Hematopoietic multipotent progenitor cell treated with erythropoietin and hydrocortisone succinate and interleukin-3 and kit ligand, for 8 days (in vitro differentiated cells): ENCODE data around the gene ZNF839.

Source experiments
- DNase-seq: peaks from one replicate; pipeline ENCODE4 v3.0.0-alpha.2; 2015

The ZNF839 gene

DNA sequence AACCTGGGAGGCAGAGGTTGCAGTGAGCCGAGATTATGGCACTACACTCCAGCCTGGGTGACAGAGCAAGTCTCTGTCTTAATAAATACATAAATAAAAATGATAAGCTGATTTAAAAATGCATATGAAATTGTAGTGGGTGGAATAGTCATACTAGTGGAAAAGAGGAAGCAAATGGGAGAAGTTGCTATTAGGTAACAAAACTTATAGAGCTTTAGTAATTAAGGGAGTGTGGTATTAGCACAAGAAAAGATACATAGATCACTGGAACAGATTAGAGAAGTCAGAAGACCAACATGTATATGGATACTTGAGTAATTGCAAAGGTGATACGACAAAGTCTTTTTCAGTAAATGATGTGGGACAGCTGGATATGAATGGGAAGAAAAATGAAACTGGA lies 69.7 kb downstream of the ZNF839 start:
- DNase-seq: no peak

DNA sequence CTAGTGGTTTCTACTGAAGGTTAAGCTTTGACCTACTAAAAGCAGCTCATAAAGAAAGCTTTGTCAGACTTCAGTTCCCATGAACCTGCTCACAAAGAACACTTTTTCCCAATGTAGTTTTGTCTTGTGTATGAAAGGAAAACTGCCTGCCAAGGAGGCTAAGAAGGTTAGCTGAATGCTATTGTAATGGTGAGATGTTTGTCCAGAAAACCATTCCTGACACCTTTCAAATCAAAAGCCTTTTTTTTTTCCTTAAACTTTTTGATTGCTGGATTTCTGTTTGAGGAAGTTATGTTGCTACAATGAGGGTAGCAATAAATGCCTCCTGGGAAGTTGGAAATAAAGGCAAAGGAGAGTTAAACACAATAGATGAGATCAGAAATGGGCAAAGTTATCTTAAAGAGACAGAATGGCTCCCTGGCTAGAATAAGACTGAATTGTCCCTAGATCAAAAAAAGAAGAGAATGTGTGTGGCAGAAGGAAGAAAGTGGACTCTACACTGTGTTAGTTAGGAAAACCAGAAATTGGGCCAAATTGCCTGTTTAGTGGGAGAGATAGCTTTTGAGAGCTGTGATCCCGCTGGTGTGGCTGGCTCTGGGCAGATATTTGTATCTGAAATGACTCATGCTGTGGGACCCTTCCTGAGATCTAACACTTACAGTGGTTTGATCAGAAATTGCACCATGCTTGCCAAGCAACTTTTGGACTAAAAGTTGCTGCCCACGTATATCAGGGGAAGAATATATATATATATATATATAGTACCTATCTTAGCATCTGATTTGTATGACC lies 70.7 kb downstream of the ZNF839 start:
- DNase-seq: no peak
